Endothelial cell of umbilical vein (primary cell): ENCODE measurements around the gene RFX1. TPM values are rescaled to one million over a fixed set of nuclear protein-coding genes. Genes with fewer than 3 reads are reported as not detected.

Source experiments
- BruUV-seq: library from RNA; stranded (reverse); fragments of 400-500 nt; replicated peaks from 2 replicates; lab custom pipeline; 2021; lab: Mats Ljungman, UMichigan
- CTCF ChIA-PET: fragments of 300-600, 350-600 bp; sonication (Branson Sonifier 250); formaldehyde crosslinking; loops from one replicate; lab custom pipeline; 2021; ENCODE audit warnings: antibody characterized with exemption, inconsistent platforms; lab: Charles Lee
- POLR2A ChIA-PET: fragments of 300-600, 350-600 bp; sonication (Branson Sonifier 250); formaldehyde crosslinking; loops from one replicate; lab custom pipeline; 2021; ENCODE audit warnings: antibody characterized with exemption, inconsistent platforms; lab: Charles Lee
- DNase-seq: peaks from one replicate; pipeline ENCODE4 v3.0.0-alpha.2; 2011; ENCODE audit warnings: low read depth, low spot score
- FAIRE-seq: peaks from 2 replicates; lab custom pipeline; 2011; peaks lifted over from hg19 to GRCh38; lab: Jason Lieb, UNC
- H2AFZ ChIP-seq: 2 replicates; pipeline ENCODE4 v1.6.0; 2012; ENCODE audit warnings: low read depth, low read length, control low read depth, inconsistent platforms
- H3K27ac ChIP-seq: 2 replicates; pipeline ENCODE4 v1.5.1; 2011; ENCODE audit warnings: low read depth, mild to moderate bottlenecking, control low read depth, low read length, moderate library complexity; ENCODE audit not compliant: insufficient read depth
- H3K27me3 ChIP-seq, 2 experiments: 2 replicates each; pipeline versions ENCODE4 v1.6.0 to v1.6.1; 2011; ENCODE audit warnings: low read length in 2 of 2, mixed read lengths in 1 of 2; ENCODE audit not compliant: control insufficient read depth in 2 of 2, insufficient read depth in 2 of 2
- H3K36me3 ChIP-seq, 2 experiments: 2 replicates in 1 of 2; 3 replicates in 1 of 2; pipeline ENCODE4 v1.5.1; 2011; ENCODE audit warnings: low read length in 2 of 2, mild to moderate bottlenecking in 1 of 2, moderate library complexity in 1 of 2; ENCODE audit not compliant: control insufficient read depth in 2 of 2, insufficient read depth in 2 of 2; ENCODE audit errors: extremely low read depth in 1 of 2
- H3K4me1 ChIP-seq: 3 replicates; pipeline ENCODE4 v1.5.1; 2011; ENCODE audit warnings: mild to moderate bottlenecking, low read length; ENCODE audit not compliant: control insufficient read depth, insufficient read depth; ENCODE audit errors: extremely low read depth
- H3K4me2 ChIP-seq: 2 replicates; pipeline ENCODE4 v1.6.1; 2011; ENCODE audit warnings: low read length, control low read depth, mixed read lengths; ENCODE audit not compliant: insufficient read depth
- H3K4me3 ChIP-seq, 3 experiments: fragments of 200-600 bp in 1 of 3; sonication (generic), shearing (Covaris generic) in 1 of 3; replicated peaks in 1 of 3; 2 replicates each; pipeline ENCODE4 v1.5.1; 2011 to 2016; ENCODE audit warnings: control low read depth in 3 of 3, low read length in 3 of 3, mild to moderate bottlenecking in 2 of 3, inconsistent platforms in 1 of 3, low read depth in 1 of 3, moderate library complexity in 1 of 3; ENCODE audit not compliant: insufficient read depth in 1 of 3
- H3K79me2 ChIP-seq: 2 replicates; pipeline ENCODE4 v1.6.0; 2012; ENCODE audit warnings: low read length, inconsistent platforms; ENCODE audit not compliant: control insufficient read depth, insufficient read depth
- H3K9ac ChIP-seq: replicated peaks from 2 replicates; pipeline ENCODE3; 2011; ENCODE audit warnings: low read length, control low read depth; ENCODE audit not compliant: insufficient read depth; ENCODE audit errors: extremely low read depth
- H3K9me1 ChIP-seq: replicated peaks from 3 replicates; pipeline ENCODE4 v1.6.0; 2011; ENCODE audit warnings: mild to moderate bottlenecking, low read length; ENCODE audit not compliant: control insufficient read depth, insufficient read depth; ENCODE audit errors: extremely low read depth
- H3K9me3 ChIP-seq: replicated peaks from 2 replicates; pipeline ENCODE4 v1.5.1; 2012; ENCODE audit warnings: low read length, inconsistent platforms; ENCODE audit not compliant: control insufficient read depth, insufficient read depth
- H4K20me1 ChIP-seq: replicated peaks from 2 replicates; pipeline ENCODE3; 2011; ENCODE audit warnings: mild to moderate bottlenecking, low read length; ENCODE audit not compliant: control insufficient read depth, insufficient read depth; ENCODE audit errors: extremely low read depth
- CTCF ChIP-seq, 2 donors: IDR thresholded peaks; 1 replicate in 1 of 2; 2 replicates in 1 of 2; pipeline ENCODE4 v1.5.1; 2011; ENCODE audit warnings: low read length in 2 of 2, mild to moderate bottlenecking in 2 of 2, moderate library complexity in 2 of 2, control low read depth in 1 of 2, inconsistent platforms in 1 of 2, low read depth in 1 of 2; ENCODE audit not compliant: insufficient read depth in 1 of 2; ENCODE audit errors: extremely low read depth in 1 of 2
- EZH2 ChIP-seq: IDR thresholded peaks from 2 replicates; pipeline ENCODE4 v1.6.1; 2012; ENCODE audit warnings: borderline replicate concordance, low read depth, mild to moderate bottlenecking, moderate library complexity, low read length, inconsistent platforms; ENCODE audit not compliant: severe bottlenecking
- FOS ChIP-seq: IDR thresholded peaks from 2 replicates; pipeline ENCODE4 v1.6.1; 2011; ENCODE audit warnings: mild to moderate bottlenecking, low read length, moderate library complexity, borderline replicate concordance; ENCODE audit not compliant: insufficient read depth
- GATA2 ChIP-seq: IDR thresholded peaks from 2 replicates; pipeline ENCODE4 v1.7.0; 2011; ENCODE audit warnings: low read depth, mild to moderate bottlenecking, moderate library complexity, mixed read lengths, low read length; ENCODE audit not compliant: insufficient read length, insufficient read depth
- JUN ChIP-seq: IDR thresholded peaks from 2 replicates; pipeline ENCODE4 v1.6.1; 2011; ENCODE audit warnings: borderline replicate concordance, low read depth; ENCODE audit not compliant: insufficient read length, insufficient read depth
- MAX ChIP-seq: IDR thresholded peaks from 2 replicates; pipeline ENCODE4 v1.6.1; 2011; ENCODE audit not compliant: insufficient read depth, insufficient read length
- MYC ChIP-seq: IDR thresholded peaks from one replicate; pipeline ENCODE4 v1.6.1; 2011; ENCODE audit warnings: mild to moderate bottlenecking, low read depth, low read length
- POLR2A ChIP-seq: IDR thresholded peaks from 2 replicates; pipeline ENCODE4 v1.6.1; 2012; ENCODE audit warnings: low read depth, mild to moderate bottlenecking, control low read depth, low read length
- POLR2AphosphoS5 ChIP-seq: IDR thresholded peaks from 2 replicates; pipeline ENCODE4 v1.6.1; 2012; ENCODE audit warnings: low read depth, mild to moderate bottlenecking, control low read depth, low read length, moderate library complexity; ENCODE audit not compliant: insufficient read depth
- dilution Hi-C: fragments of 300-500 bp; cut with MboI; formaldehyde crosslinking; loops from one replicate; pipeline ENCODE4 v1.15.0; 2019; ENCODE audit warnings: low sequenced_read_pairs; ENCODE audit not compliant: extremely low pct_ligation_motif_present
- intact Hi-C: fragments of 100-400 bp; cut with micrococcal nuclease; formaldehyde crosslinking; loops from one replicate; pipeline ENCODE4 v1.10.0; 2022
- polyA plus RNA-seq, 4 experiments: library from polyadenylated mRNA; depleted of rRNA in 3 of 4; stranded (reverse) in 3 of 4; unstranded in 1 of 4; fragments of >200 nt; gene quantifications; 2 replicates each; pipeline versions ENCODE4 v1.2.1 to v1.2.3, GENCODE V29; 2011 to 2012; ENCODE audit warnings: missing spikeins in 1 of 4
- total RNA-seq: library from RNA; stranded (reverse); gene quantifications from 2 replicates; pipeline ENCODE4 v1.2.3, GENCODE V29; 2021

RFX1 gene
- total and polyA plus RNA-seq, 2 donors (not counting 3 experiments of a cell fraction or from before 2014, with no cell fraction given): 2.3 to 14.7 TPM

GRCh38 chr19:13979244-13979615, 26.9 kb downstream of the RFX1 start:
- H3K9me1 ChIP-seq: no peaks in the 10 kb centered on the region
- no peak overlapping the region for H3K27ac ChIP-seq
- H3K9me3 ChIP-seq: no peaks in the 10 kb centered on the region
- no peaks in the 10 kb centered on the region for H4K20me1 ChIP-seq
- CTCF ChIA-PET: interaction anchor here (1.0 to 2.5 kb wide), 7 partner anchors 15 to 93 kb away, joined by 3 to 13 read pairs (median 4); partner anchors contain the start of genes DCAF15, IL27RA and MISP3
- POLR2A ChIA-PET: no interaction called here
- dilution Hi-C loops: no loop called here
- H3K4me1 ChIP-seq: peaks cover 9% of the 10 kb centered on the region
- peak overlapping the region; percentile 68 for H3K4me2 ChIP-seq
- no peak for TF ChIP-seq MAX
- TF ChIP-seq MYC: no peak
- TF ChIP-seq EZH2: no peak
- no peak for TF ChIP-seq CTCF (IDR thresholded peaks at IDR 0.05; ENCODE audit: extremely low read depth in 1 of 2, insufficient read depth in 1 of 2, low read depth in 1 of 2, low read length in 2 of 2)
- TF ChIP-seq FOS: no peak
- no peak for TF ChIP-seq GATA2
- TF ChIP-seq POLR2AphosphoS5: no peak
- TF ChIP-seq JUN: no peak
- no peak for TF ChIP-seq POLR2A
- DNase-seq: no peak
- BruUV-seq: no TSS peak
- peak overlapping the region; percentile 18 to 42 (median 22) for H3K4me3 ChIP-seq
- peaks cover 0 to 2% of the 10 kb centered on the region in 2 experiments for H3K36me3 ChIP-seq
- H3K9ac ChIP-seq: peak overlapping the region; percentile 35
- FAIRE-seq: peak; percentile 33
- intact Hi-C loops: no loop called here
- no peaks in the 10 kb centered on the region for H3K27me3 ChIP-seq
- peak overlapping the region; percentile 73 for H2AFZ ChIP-seq
- no peaks in the 10 kb centered on the region for H3K79me2 ChIP-seq
